Stomach (tissue), 4 donors: Measurements from ENCODE around the gene ZNF239.

ENCODE experiments used
- CTCF ChIP-seq, 7 experiments: fragments of 450-650 bp in 4 of 7; fragments of 200-600 bp in 3 of 7; sonication (generic) in 3 of 7; IDR thresholded peaks; one replicate each; pipeline ENCODE4 v1.5.1; 2016 to 2019; ENCODE audit warnings: antibody characterized with exemption in 7 of 7, control low read depth in 2 of 7, mild to moderate bottlenecking in 1 of 7
- POLR2AphosphoS5 ChIP-seq, 3 donors: sonication (generic); formaldehyde crosslinking; IDR thresholded peaks; one replicate each; pipeline ENCODE4 v1.6.1; 2016; ENCODE audit warnings: antibody characterized with exemption in 3 of 3

DNA sequence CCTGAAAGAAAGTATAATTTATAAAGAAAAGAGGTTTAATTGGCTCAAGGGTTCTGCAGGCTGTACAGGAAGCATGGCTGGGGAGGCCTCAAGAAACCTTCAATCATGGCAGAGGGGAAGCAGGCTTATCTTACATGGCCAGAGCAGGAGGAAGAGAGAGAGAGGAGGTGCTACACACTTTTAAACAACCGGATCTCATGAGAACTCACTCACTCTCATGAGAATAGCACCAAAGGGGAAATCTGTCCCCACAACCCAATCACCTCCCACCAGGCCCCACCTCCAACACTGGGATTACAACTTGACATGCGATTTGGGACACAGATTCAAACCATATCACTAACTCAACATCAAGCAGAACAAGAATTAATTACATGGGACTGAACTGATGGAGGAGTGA, 24.9 kb upstream of the ZNF239 start:
- no peak for TF ChIP-seq CTCF (IDR thresholded peaks at IDR 0.05)
- no peak for TF ChIP-seq POLR2AphosphoS5 (IDR thresholded peaks at IDR 0.05)
